ENCODE measurements around the gene HNRNPM.

- TF ChIP-seq CTCF (IDR thresholded peaks at IDR 0.05) (no peak), EZH2 (IDR thresholded peaks at IDR 0.05; ENCODE audit: borderline replicate concordance, insufficient read depth, low read depth, low read length, poor library complexity, severe bottlenecking) (no peak)
Measured at GRCh38 chr19:8490873-8491272, 46.1 kb downstream of the HNRNPM start.

All from B cell (primary cell).